CD14-positive monocyte (primary cell): ENCODE data around the gene HOXA7. TPM values are rescaled to one million over a fixed set of nuclear protein-coding genes. Genes with fewer than 3 reads are reported as not detected.

ENCODE experiments used
- DNase-seq, 3 donors: peaks; one replicate each; pipeline ENCODE4 v3.0.0-alpha.2; 2011 to 2022
- H2AFZ ChIP-seq: 2 replicates; pipeline ENCODE4 v1.6.0; 2012; ENCODE audit warnings: mild to moderate bottlenecking, low read depth, low read length, inconsistent platforms; ENCODE audit not compliant: insufficient read depth, poor library complexity, severe bottlenecking
- H3K27ac ChIP-seq, 2 donors: 1 replicate in 1 of 2; 2 replicates in 1 of 2; pipeline ENCODE4 v1.5.1; 2012 to 2013; ENCODE audit warnings: low read length in 2 of 2, control low read depth in 1 of 2, inconsistent platforms in 1 of 2, low read depth in 1 of 2, mild to moderate bottlenecking in 1 of 2
- H3K27me3 ChIP-seq, 2 donors: one replicate each; pipeline versions ENCODE4 v1.6.0 to v1.6.1; 2011 to 2013; ENCODE audit warnings: low read length in 2 of 2; ENCODE audit not compliant: control insufficient read depth in 2 of 2, insufficient read depth in 2 of 2
- H3K36me3 ChIP-seq, 2 donors: replicated peaks in 1 of 2; 1 replicate in 1 of 2; 2 replicates in 1 of 2; pipeline versions ENCODE4 v1.5.1 to v1.6.1; 2012 to 2013; ENCODE audit warnings: low read length in 2 of 2, control low read depth in 1 of 2, inconsistent platforms in 1 of 2, mild to moderate bottlenecking in 1 of 2; ENCODE audit not compliant: insufficient read depth in 2 of 2, control insufficient read depth in 1 of 2
- H3K4me1 ChIP-seq, 2 donors: 1 replicate in 1 of 2; 2 replicates in 1 of 2; pipeline versions ENCODE4 v1.5.1 to v1.6.1; 2012 to 2013; ENCODE audit warnings: low read length in 2 of 2, control low read depth in 1 of 2, inconsistent platforms in 1 of 2, mild to moderate bottlenecking in 1 of 2, moderate library complexity in 1 of 2; ENCODE audit not compliant: insufficient read depth in 2 of 2, control insufficient read depth in 1 of 2
- H3K4me2 ChIP-seq: replicated peaks from 2 replicates; pipeline ENCODE3; 2012; ENCODE audit warnings: low read length, moderate library complexity, mild to moderate bottlenecking; ENCODE audit not compliant: poor library complexity, severe bottlenecking; ENCODE audit errors: extremely low read depth
- H3K4me3 ChIP-seq, 3 experiments: fragments of 200-600 bp in 1 of 3; sonication (generic) in 1 of 3; replicated peaks in 1 of 3; 1 replicate in 2 of 3; 2 replicates in 1 of 3; pipeline ENCODE4 v1.5.1; 2011 to 2013; ENCODE audit warnings: low read length in 3 of 3, mild to moderate bottlenecking in 3 of 3, control low read depth in 2 of 3, low read depth in 2 of 3, inconsistent platforms in 1 of 3, moderate library complexity in 1 of 3
- H3K79me2 ChIP-seq: 2 replicates; pipeline ENCODE4 v1.6.0; 2012; ENCODE audit warnings: mild to moderate bottlenecking, control low read depth, inconsistent platforms, low read length, moderate library complexity; ENCODE audit not compliant: insufficient read depth
- H3K9ac ChIP-seq: 2 replicates; pipeline ENCODE4 v1.6.0; 2017; ENCODE audit warnings: low read length, mild to moderate bottlenecking; ENCODE audit not compliant: insufficient read depth, poor library complexity, severe bottlenecking
- H3K9me3 ChIP-seq, 2 donors: replicated peaks in 1 of 2; 1 replicate in 1 of 2; 2 replicates in 1 of 2; pipeline versions ENCODE4 v1.5.1 to v1.6.1; 2012 to 2013; ENCODE audit warnings: low read length in 2 of 2, control low read depth in 1 of 2; ENCODE audit not compliant: control insufficient read depth in 1 of 2, insufficient read depth in 1 of 2
- H4K20me1 ChIP-seq: 2 replicates; pipeline ENCODE4 v1.6.0; 2012; ENCODE audit warnings: mild to moderate bottlenecking, low read length, control low read depth, moderate library complexity; ENCODE audit not compliant: insufficient read depth
- H3K27ac Mint-ChIP-seq, 7 donors: one replicate each; pipeline ENCODE4 v1.8.0; 2020; ENCODE audit warnings: mild to moderate bottlenecking in 7 of 7, mixed read lengths in 7 of 7, moderate library complexity in 6 of 7, inconsistent platforms in 2 of 7
- H3K27me3 Mint-ChIP-seq, 3 donors: one replicate each; pipeline ENCODE4 v1.8.0; 2021 to 2022; ENCODE audit warnings: low read depth in 3 of 3, mild to moderate bottlenecking in 3 of 3, mixed read lengths in 3 of 3, moderate library complexity in 3 of 3, inconsistent platforms in 1 of 3
- H3K36me3 Mint-ChIP-seq, 2 donors: one replicate each; pipeline ENCODE4 v1.8.0; 2020; ENCODE audit warnings: mixed read lengths in 2 of 2, inconsistent platforms in 1 of 2, mild to moderate bottlenecking in 1 of 2
- H3K4me1 Mint-ChIP-seq: one replicate; pipeline ENCODE4 v1.8.0; 2020; ENCODE audit warnings: mild to moderate bottlenecking, mixed read lengths
- H3K4me3 Mint-ChIP-seq, 2 donors: one replicate each; pipeline ENCODE4 v1.8.0; 2020; ENCODE audit warnings: mild to moderate bottlenecking in 2 of 2, mixed read lengths in 2 of 2, moderate library complexity in 1 of 2
- H3K9me3 Mint-ChIP-seq, 7 donors: one replicate each; pipeline ENCODE4 v1.8.0; 2020 to 2022; ENCODE audit warnings: mixed read lengths in 7 of 7, mild to moderate bottlenecking in 6 of 7, moderate library complexity in 6 of 7, inconsistent platforms in 2 of 7
- WGBS: methylation state at CpG from one replicate; pipeline ENCODE4 v1.1.5; 2013; ENCODE audit warnings: missing lambda C conversion rate; ENCODE audit not compliant: insufficient coverage; 5-methylcytosine and 5-hydroxymethylcytosine counted together
- intact Hi-C, 2 donors: fragments of 100-400 bp; cut with micrococcal nuclease; formaldehyde crosslinking; loops; one replicate each; pipeline versions ENCODE4 v1.15.0 to v1.15.1; 2023
- polyA plus RNA-seq, 3 donors: library from polyadenylated mRNA; depleted of rRNA in 1 of 3; unstranded in 2 of 3; stranded (reverse) in 1 of 3; fragments of 300-500 nt in 2 of 3; fragments of >200 nt in 1 of 3; fragmentation: Illumina TruSeq in 2 of 3; gene quantifications; 1 replicate in 2 of 3; 2 replicates in 1 of 3; pipeline ENCODE4 v1.2.3, GENCODE V29; 2012 to 2021
- TF ChIP-seq, protein P1 (sequence below): fragments of 200-600 bp; IDR thresholded peaks from one replicate; pipeline ENCODE4 v1.8.0; 2022; ENCODE audit warnings: antibody characterized with exemption, mild to moderate bottlenecking

Gene HOXA7
- polyA plus RNA-seq, 3 donors = not detected

DNA sequence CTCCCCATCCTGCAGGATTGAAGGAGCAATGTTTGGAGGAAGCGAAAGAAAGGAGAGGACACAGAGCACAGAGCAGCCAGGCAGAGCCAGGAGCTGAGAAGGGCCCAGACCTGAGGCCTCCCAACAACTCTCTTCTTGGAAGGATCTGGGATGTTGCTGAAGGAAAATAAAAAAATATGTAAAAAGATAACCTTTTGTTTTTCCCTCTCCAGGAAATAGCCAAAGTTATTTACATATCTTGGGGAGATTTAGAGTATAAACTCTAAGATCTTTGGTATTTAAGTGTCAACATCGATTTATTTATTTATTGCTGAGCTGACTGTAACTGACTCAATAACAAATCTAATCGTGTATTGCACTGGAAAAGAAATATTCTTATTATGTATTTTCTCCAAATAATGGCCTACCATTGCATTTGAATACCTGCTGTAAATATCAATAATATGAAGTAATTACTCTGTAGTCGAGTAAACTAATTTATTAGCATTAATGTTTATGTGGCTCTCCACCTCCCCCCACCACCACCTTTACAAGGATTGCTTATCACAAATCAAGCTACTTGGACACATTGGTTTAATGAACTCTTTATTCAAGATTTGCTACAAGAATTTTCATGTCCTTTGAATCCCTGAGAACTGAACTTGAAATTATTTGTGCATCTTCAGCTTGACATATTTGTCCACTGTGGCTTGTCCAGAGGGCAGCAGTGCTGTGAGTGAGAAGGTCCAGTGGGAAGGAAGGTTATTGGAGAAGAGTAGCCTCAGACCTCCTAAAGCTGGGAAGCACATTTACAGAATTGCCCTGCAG is 30.4 kb upstream of the HOXA7 start:
- Histone ChIP-seq H3K79me2 (no peaks in the 10 kb centered on the region), H3K4me1 (peaks cover 51 to 53% of the 10 kb centered on the region in 2 donors), H2AFZ (no peak overlapping the region), H3K4me3 (no peak overlapping the region), H3K9ac (no peak overlapping the region), H3K9me3 (peaks cover 11 to 73% of the 10 kb centered on the region in 2 donors), H4K20me1 (no peaks in the 10 kb centered on the region), H3K36me3 (no peaks in the 10 kb centered on the region), H3K27ac (no peak overlapping the region), H3K4me2 (no peak overlapping the region), H3K27me3 (peaks cover 95 to 99% of the 10 kb centered on the region in 2 donors)
- TF ChIP-seq, protein P1, sequence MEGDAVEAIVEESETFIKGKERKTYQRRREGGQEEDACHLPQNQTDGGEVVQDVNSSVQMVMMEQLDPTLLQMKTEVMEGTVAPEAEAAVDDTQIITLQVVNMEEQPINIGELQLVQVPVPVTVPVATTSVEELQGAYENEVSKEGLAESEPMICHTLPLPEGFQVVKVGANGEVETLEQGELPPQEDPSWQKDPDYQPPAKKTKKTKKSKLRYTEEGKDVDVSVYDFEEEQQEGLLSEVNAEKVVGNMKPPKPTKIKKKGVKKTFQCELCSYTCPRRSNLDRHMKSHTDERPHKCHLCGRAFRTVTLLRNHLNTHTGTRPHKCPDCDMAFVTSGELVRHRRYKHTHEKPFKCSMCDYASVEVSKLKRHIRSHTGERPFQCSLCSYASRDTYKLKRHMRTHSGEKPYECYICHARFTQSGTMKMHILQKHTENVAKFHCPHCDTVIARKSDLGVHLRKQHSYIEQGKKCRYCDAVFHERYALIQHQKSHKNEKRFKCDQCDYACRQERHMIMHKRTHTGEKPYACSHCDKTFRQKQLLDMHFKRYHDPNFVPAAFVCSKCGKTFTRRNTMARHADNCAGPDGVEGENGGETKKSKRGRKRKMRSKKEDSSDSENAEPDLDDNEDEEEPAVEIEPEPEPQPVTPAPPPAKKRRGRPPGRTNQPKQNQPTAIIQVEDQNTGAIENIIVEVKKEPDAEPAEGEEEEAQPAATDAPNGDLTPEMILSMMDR = no peak
- H3K4me1 Mint-ChIP-seq = peaks cover 66% of the 10 kb centered on the region
- no peak overlapping the region for H3K27ac Mint-ChIP-seq
- peaks cover 99 to 100% (median 100%) of the 10 kb centered on the region in 3 donors for H3K27me3 Mint-ChIP-seq
- intact Hi-C loops = loop anchor here (5.0 kb wide), 1 partner anchor 35 kb away; the partner anchor contains the start of gene HOXA3 (in 2 of the 2)
- DNase-seq = no peak
- peaks cover 18 to 33% of the 10 kb centered on the region in 2 donors for H3K36me3 Mint-ChIP-seq
- WGBS = 80% methylated on average over 1 of the region's 4 CpGs
- peak overlapping the region in 1 of 2 donors; percentile 93 for H3K4me3 Mint-ChIP-seq
- peaks cover 3 to 58% (median 40%) of the 10 kb centered on the region in 7 donors for H3K9me3 Mint-ChIP-seq

DNA sequence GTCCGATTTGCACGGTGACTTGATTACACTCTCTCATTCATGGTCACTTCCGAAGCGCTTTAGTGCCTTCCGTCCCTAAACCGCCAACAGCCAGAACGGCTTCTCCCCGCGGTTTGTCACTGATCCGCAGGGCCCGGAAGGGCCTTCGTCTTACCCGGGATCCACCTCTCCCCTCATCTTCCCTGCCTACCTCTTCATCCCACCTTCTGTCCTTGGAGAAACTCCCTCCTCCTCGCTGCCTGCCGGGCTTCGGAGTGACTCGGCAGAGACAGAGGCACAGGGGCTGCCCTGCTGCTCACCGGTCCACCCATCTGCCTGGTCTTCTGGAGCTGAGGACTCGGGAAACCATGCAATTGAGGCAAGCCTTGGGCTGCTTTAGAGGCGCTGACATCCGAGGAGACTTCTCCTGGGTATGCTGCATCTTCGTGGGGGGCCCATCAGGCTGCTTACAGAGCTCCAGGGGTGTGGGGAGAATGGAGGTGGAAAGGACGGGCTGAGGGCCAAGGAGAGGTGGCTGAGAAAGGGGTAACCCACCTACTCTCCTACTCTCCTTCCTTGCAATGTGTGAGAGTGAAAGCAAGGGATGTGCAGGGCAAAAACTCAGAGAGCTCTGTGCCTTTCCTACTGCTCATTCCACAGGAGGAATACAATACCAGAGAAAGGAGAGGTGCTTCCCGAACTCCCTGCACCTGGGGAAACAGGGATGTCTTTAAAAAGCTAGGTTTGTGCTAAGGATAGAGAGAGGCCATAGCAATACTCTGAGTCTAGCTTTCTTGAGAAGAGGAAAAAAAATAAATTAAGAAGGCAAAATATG is 29.6 kb upstream of the HOXA7 start:
- Histone ChIP-seq H3K4me3 (peak overlapping the region in 1 of 3 experiments; percentile 71), H3K9ac (no peak overlapping the region), H2AFZ (no peak overlapping the region), H3K4me2 (peak overlapping the region; percentile 76), H3K27me3 (peaks cover 90 to 99% of the 10 kb centered on the region in 2 donors), H3K36me3 (no peaks in the 10 kb centered on the region), H3K27ac (no peak overlapping the region), H4K20me1 (no peaks in the 10 kb centered on the region), H3K79me2 (no peaks in the 10 kb centered on the region), H3K9me3 (peaks cover 11 to 68% of the 10 kb centered on the region in 2 donors), H3K4me1 (peaks cover 49 to 51% of the 10 kb centered on the region in 2 donors)
- no peak for DNase-seq
- Mint-ChIP-seq H3K9me3 (peaks cover 3 to 57% (median 38%) of the 10 kb centered on the region in 7 donors), H3K27me3 (peaks cover 97 to 99% (median 99%) of the 10 kb centered on the region in 3 donors), H3K4me1 (peaks cover 62% of the 10 kb centered on the region), H3K36me3 (peaks cover 18 to 33% of the 10 kb centered on the region in 2 donors), H3K4me3 (peak overlapping the region; percentile 72 to 93), H3K27ac (no peak overlapping the region)
- 2% methylated on average over 19 of the region's 24 CpGs for WGBS
- TF ChIP-seq, protein P1 = no peak
- intact Hi-C loops = loop anchor here (5.0 kb wide), 1 partner anchor 34 kb away; the partner anchor contains the start of gene HOXA3 (in 2 of the 2)
